Body of pancreas (tissue), 4 donors: ENCODE results near the gene KRTAP10-9.

Experiments
- CTCF ChIP-seq, 7 experiments: fragments of 450-650 bp in 4 of 7; fragments of 200-600 bp in 3 of 7; sonication (generic) in 3 of 7; IDR thresholded peaks; one replicate each; pipeline ENCODE4 v1.5.1; 2016 to 2019; ENCODE audit warnings: antibody characterized with exemption in 7 of 7
- POLR2A ChIP-seq, 3 donors: fragments of 450-650 bp; IDR thresholded peaks; one replicate each; pipeline ENCODE4 v1.6.1; 2016; ENCODE audit warnings: antibody characterized with exemption in 3 of 3, mild to moderate bottlenecking in 2 of 3

- TF ChIP-seq POLR2A (IDR thresholded peaks at IDR 0.05) (no peak), CTCF (IDR thresholded peaks at IDR 0.05) (no peak)
Measured at GRCh38 chr21:44598061-44598460, 28.8 kb upstream of the KRTAP10-9 start.
